ENCODE measurements around the gene ZNF148. TPM values are rescaled to one million over a fixed set of nuclear protein-coding genes. Genes with fewer than 3 reads are reported as not detected.

ZNF148 gene
- total RNA-seq, 2 donors from 2014 or later: 33.8 to 37.8 TPM

- Mint-ChIP-seq H3K4me1 (no peaks in the 10 kb centered on the region), H3K27ac (peak overlapping the region; percentile 27), H3K27me3 (ENCODE audit: insufficient read depth) (no peaks in the 10 kb centered on the region), H3K4me3 (peak overlapping the region; percentile 52), H3K9me3 (no peaks in the 10 kb centered on the region), H3K36me3 (ENCODE audit: low read depth) (peaks cover 5% of the 10 kb centered on the region)
- Histone ChIP-seq H3K4me1 (ENCODE audit: control insufficient read depth, insufficient read depth, low read length) (no peaks in the 10 kb centered on the region), H3K36me3 (ENCODE audit: control insufficient read depth, insufficient read depth, low read length) (peaks cover 4% of the 10 kb centered on the region), H3K9ac (ENCODE audit: extremely low read depth, low read length, poor library complexity, severe bottlenecking) (no peak overlapping the region), H3K27me3 (ENCODE audit: control insufficient read depth, insufficient read depth, low read length, poor library complexity, severe bottlenecking) (no peaks in the 10 kb centered on the region), H3K4me3 (ENCODE audit: low read length) (peak overlapping the region; percentile 55), H3K9me3 (ENCODE audit: control insufficient read depth, low read length) (no peaks in the 10 kb centered on the region), H3K27ac (ENCODE audit: low read depth, low read length) (no peak overlapping the region)
- 95 to 96% methylated on average over 5 to 11 of the region's 11 CpGs for WGBS, 2 experiments (ENCODE audit: insufficient coverage in 1 of 2, insufficient read length in 1 of 2)
- DNase-seq: no peak
- TF ChIP-seq CTCF (conservative IDR thresholded peaks at IDR 0.05): no peak
These were observed 17.3 kb downstream of the ZNF148 start for GRCh38 chr3:125357837-125358236.

- Histone ChIP-seq H3K27me3 (ENCODE audit: control insufficient read depth, insufficient read depth, low read length, poor library complexity, severe bottlenecking) (no peaks in the 10 kb centered on the region), H3K9ac (ENCODE audit: extremely low read depth, low read length, poor library complexity, severe bottlenecking) (peak overlapping the region; percentile 34), H3K9me3 (ENCODE audit: control insufficient read depth, low read length) (no peaks in the 10 kb centered on the region), H3K4me3 (ENCODE audit: low read length) (peak overlapping the region; percentile 55), H3K4me1 (ENCODE audit: control insufficient read depth, insufficient read depth, low read length) (no peaks in the 10 kb centered on the region), H3K36me3 (ENCODE audit: control insufficient read depth, insufficient read depth, low read length) (peaks cover 4% of the 10 kb centered on the region), H3K27ac (ENCODE audit: low read depth, low read length) (no peak overlapping the region)
- TF ChIP-seq CTCF (conservative IDR thresholded peaks at IDR 0.05): no peak
- Mint-ChIP-seq H3K27ac (no peak overlapping the region), H3K4me1 (no peaks in the 10 kb centered on the region), H3K9me3 (no peaks in the 10 kb centered on the region), H3K4me3 (peak overlapping the region; percentile 52), H3K36me3 (ENCODE audit: low read depth) (peaks cover 5% of the 10 kb centered on the region), H3K27me3 (ENCODE audit: insufficient read depth) (no peaks in the 10 kb centered on the region)
- WGBS, 2 experiments (ENCODE audit: insufficient coverage in 1 of 2, insufficient read length in 1 of 2): 37 to 47% methylated on average over 7 to 52 of the region's 52 CpGs
- peak; percentile 70 for DNase-seq
These were observed 18.0 kb downstream of the ZNF148 start for GRCh38 chr3:125357032-125357658.

GRCh38 chr3:125356140-125357026 is 18.7 kb downstream of the ZNF148 start:
- Mint-ChIP-seq H3K36me3 (ENCODE audit: low read depth) (peaks cover 5% of the 10 kb centered on the region), H3K4me1 (no peaks in the 10 kb centered on the region), H3K4me3 (peak overlapping the region; percentile 52), H3K27ac (no peak overlapping the region), H3K9me3 (no peaks in the 10 kb centered on the region), H3K27me3 (ENCODE audit: insufficient read depth) (no peaks in the 10 kb centered on the region)
- H3K4me1 ChIP-seq (ENCODE audit: control insufficient read depth, insufficient read depth, low read length): no peaks in the 10 kb centered on the region
- no peak for TF ChIP-seq CTCF (conservative IDR thresholded peaks at IDR 0.05)
- H3K27ac ChIP-seq (ENCODE audit: low read depth, low read length): no peak overlapping the region
- no peak for DNase-seq
- peaks cover 5% of the 10 kb centered on the region for H3K9me3 ChIP-seq (ENCODE audit: control insufficient read depth, low read length)
- no peak overlapping the region for H3K9ac ChIP-seq (ENCODE audit: extremely low read depth, low read length, poor library complexity, severe bottlenecking)
- peaks cover 4% of the 10 kb centered on the region for H3K36me3 ChIP-seq (ENCODE audit: control insufficient read depth, insufficient read depth, low read length)
- peak overlapping the region; percentile 55 for H3K4me3 ChIP-seq (ENCODE audit: low read length)
- H3K27me3 ChIP-seq (ENCODE audit: control insufficient read depth, insufficient read depth, low read length, poor library complexity, severe bottlenecking): no peaks in the 10 kb centered on the region
- 86 to 88% methylated on average over 1 to 5 of the region's 5 CpGs for WGBS, 2 experiments (ENCODE audit: insufficient coverage in 1 of 2, insufficient read length in 1 of 2)
